ENCODE measurements around the gene STX18.
"Not testable (repeated sequence)": the region's sequence is repeated elsewhere in the genome, so short reads cannot be mapped to it uniquely, and the experiment has no call there.

Gene STX18

DNA sequence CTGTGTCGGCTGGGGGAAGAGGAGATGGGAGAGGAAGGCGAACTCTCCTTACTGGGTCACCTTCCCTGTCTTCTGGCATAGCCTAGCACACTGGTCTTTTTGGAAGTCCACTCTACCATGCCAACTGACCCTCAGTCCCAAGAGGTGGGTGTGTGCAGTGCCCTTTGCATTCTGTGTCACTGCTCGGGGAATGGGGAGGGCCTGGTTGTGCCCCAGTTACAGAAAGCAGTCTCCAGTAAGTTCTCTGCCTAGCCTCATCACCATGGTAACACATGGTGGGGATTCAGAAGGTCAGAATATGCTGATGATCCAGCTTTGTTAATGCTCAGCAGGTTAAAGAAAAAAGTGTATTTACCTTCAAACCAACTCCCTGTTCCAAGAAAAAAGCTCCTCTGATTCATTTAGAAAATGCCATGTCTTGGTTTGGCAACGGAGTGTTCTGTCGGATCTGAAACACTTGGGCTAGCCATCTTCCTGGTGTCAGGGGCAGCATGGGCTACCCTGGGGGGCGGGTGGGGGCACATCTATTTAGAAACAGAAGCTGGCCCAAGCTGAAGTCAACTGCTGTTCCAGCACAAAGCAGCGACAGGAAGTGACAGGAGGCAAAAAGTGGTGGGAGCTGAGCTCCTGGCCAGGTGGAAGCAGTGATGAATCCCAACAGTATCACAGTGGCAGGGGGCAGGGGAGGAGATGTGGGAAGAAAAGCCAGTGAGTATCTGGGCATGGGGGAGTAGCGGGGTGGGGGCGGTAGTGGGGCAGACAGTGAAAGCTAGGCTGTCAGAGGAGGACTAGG is 117.9 kb downstream of the STX18 start:
- Histone ChIP-seq H3K4me3 (ENCODE audit: low read depth in 1 of 2, low read length in 1 of 2) (no peak overlapping the region), H3K9me3 (no peaks in the 10 kb centered on the region), H3K27ac (no peak overlapping the region), H3K36me3 (peaks cover 78% of the 10 kb centered on the region), H3K4me1 (ENCODE audit: control insufficient read depth in 1 of 2, insufficient read depth in 1 of 2, low read depth in 1 of 2, low read length in 1 of 2) (no peaks in the 10 kb centered on the region), H3K27me3 (no peaks in the 10 kb centered on the region)
- TF ChIP-seq, protein P1, sequence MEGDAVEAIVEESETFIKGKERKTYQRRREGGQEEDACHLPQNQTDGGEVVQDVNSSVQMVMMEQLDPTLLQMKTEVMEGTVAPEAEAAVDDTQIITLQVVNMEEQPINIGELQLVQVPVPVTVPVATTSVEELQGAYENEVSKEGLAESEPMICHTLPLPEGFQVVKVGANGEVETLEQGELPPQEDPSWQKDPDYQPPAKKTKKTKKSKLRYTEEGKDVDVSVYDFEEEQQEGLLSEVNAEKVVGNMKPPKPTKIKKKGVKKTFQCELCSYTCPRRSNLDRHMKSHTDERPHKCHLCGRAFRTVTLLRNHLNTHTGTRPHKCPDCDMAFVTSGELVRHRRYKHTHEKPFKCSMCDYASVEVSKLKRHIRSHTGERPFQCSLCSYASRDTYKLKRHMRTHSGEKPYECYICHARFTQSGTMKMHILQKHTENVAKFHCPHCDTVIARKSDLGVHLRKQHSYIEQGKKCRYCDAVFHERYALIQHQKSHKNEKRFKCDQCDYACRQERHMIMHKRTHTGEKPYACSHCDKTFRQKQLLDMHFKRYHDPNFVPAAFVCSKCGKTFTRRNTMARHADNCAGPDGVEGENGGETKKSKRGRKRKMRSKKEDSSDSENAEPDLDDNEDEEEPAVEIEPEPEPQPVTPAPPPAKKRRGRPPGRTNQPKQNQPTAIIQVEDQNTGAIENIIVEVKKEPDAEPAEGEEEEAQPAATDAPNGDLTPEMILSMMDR (IDR thresholded peaks at IDR 0.05), result no peak

DNA sequence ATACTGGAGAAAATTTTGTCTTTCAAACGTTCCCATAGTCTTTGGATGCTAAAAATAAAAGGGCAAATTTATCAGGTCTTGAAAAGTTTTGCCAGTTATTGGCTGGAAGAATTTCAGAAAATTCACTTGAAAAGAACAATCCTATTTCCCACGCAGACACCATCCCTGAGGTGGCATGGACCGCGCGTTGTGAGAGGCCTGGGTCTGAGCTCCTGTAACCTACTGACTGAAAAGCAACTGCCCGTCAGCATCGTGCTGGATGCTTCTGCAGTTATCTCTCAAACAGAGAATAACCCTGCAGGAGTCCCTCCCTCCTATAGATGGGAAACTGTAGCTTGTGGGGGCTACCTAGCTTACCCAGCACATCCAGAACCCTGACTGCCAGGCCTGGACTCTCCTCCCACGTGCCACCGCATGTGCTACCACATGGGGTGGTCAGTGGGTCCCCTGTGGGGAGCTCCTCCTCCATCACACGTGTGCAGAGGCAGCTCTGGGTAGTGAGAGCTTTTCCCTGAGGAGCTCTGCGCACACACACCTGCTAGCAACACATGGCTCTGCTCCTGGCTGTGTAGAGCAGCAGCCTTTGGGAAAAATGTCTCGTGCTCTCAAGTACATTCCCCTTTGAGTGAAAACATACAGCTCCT is 118.9 kb downstream of the STX18 start:
- Histone ChIP-seq H3K9me3 (no peaks in the 10 kb centered on the region), H3K27ac (no peak overlapping the region), H3K4me1 (ENCODE audit: control insufficient read depth in 1 of 2, insufficient read depth in 1 of 2, low read depth in 1 of 2, low read length in 1 of 2) (no peaks in the 10 kb centered on the region), H3K27me3 (no peaks in the 10 kb centered on the region), H3K4me3 (ENCODE audit: low read depth in 1 of 2, low read length in 1 of 2) (no peak overlapping the region), H3K36me3 (peaks cover 78% of the 10 kb centered on the region)
- TF ChIP-seq, protein P1 (IDR thresholded peaks at IDR 0.05), result no peak

DNA sequence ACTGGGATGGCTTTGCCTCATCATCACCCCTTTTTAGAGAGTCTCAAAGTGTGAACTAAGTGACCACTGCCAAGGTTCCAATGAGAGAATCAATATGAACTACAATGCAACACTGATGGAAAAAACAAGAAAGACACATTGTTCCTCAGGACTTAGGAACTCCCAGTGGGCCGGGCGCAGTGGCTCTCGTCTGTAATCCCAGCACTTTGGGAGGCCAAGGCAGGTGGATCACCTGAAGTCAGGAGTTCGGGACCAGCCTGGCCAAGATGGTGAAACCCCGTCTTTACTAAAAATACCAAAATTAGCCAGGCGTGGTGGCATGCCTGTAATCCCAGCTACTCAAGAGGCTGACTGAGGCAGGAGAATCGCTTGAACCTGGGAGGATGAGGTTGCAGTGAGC is 119.7 kb downstream of the STX18 start:
- peaks cover 78% of the 10 kb centered on the region for H3K36me3 ChIP-seq
- not testable (repeated sequence) for H3K9me3 ChIP-seq; H3K27ac ChIP-seq; H3K27me3 ChIP-seq; H3K4me3 ChIP-seq (ENCODE audit: low read depth in 1 of 2, low read length in 1 of 2); H3K4me1 ChIP-seq (ENCODE audit: control insufficient read depth in 1 of 2, insufficient read depth in 1 of 2, low read depth in 1 of 2, low read length in 1 of 2)

DNA sequence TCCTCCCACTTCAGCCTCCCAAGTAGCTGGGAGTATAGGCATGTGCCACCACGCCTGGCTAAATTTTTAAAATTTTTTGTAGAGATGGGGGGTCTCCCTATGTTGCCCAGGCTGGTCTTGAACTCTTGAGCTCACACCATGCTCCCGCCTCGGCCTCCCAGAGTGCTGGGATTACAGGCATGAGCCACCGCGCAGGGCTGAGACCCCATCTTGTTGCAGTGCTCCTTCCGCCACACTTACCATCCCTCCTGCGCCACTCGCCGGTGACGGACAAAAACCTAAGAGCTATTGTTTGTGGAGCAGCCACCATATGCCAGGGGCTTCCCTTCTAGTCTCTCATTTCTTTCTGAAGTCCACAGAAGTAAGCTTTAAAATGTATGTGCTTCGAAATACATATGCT is 120.5 kb downstream of the STX18 start:
- no peaks in the 10 kb centered on the region for H3K27me3 ChIP-seq
- peaks cover 73% of the 10 kb centered on the region for H3K36me3 ChIP-seq
- no peak overlapping the region for H3K4me3 ChIP-seq (ENCODE audit: low read depth in 1 of 2, low read length in 1 of 2)
- no peaks in the 10 kb centered on the region for H3K4me1 ChIP-seq (ENCODE audit: control insufficient read depth in 1 of 2, insufficient read depth in 1 of 2, low read depth in 1 of 2, low read length in 1 of 2)
- no peak overlapping the region for H3K27ac ChIP-seq
- no peaks in the 10 kb centered on the region for H3K9me3 ChIP-seq
- TF ChIP-seq, protein P1 (IDR thresholded peaks at IDR 0.05), result no peak

DNA sequence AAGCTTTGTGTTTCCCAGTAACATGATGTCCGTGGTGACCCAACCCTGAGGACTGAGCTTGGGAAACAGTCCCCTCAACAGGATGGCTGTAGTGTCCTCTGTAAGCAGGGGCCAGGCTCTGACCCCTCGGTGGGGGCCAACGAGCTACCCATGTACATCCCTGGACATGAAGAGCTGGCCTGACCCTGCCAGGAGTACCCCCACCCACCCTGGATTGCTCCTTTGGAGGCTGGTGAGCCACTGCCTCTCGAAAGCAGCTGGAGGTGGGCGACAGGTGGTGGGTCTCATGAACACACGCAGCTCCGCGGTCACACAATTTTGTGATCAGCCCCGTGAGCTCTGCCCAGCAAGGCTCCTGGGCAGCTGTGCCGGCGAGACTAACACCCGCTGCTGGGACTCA is 121.4 kb downstream of the STX18 start:
- Histone ChIP-seq H3K4me1 (ENCODE audit: control insufficient read depth in 1 of 2, insufficient read depth in 1 of 2, low read depth in 1 of 2, low read length in 1 of 2) (no peaks in the 10 kb centered on the region), H3K27ac (no peak overlapping the region), H3K4me3 (ENCODE audit: low read depth in 1 of 2, low read length in 1 of 2) (no peak overlapping the region), H3K36me3 (peaks cover 73% of the 10 kb centered on the region), H3K27me3 (no peaks in the 10 kb centered on the region), H3K9me3 (no peaks in the 10 kb centered on the region)
- TF ChIP-seq, protein P1 (IDR thresholded peaks at IDR 0.05), result no peak

DNA sequence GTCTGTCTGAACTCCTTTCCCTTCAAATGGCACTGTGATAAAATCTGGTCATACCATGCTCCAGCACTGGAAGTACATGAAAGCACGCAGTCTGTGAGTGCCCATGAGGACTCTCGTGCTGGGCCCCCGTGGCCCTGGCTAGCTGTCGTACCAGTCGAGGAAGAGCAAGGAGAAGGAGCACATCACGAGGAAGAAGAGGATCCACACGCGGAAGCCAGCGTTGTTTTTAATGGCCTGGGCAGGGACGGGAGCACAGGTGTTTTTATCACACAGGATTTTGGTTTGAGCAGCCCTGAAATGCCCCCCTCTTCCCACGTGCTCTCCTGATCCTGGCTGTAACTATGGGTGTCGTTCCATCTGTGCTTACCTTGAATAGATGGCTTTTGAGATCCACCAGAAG is 122.0 kb downstream of the STX18 start:
- Histone ChIP-seq H3K27me3 (no peaks in the 10 kb centered on the region), H3K4me3 (ENCODE audit: low read depth in 1 of 2, low read length in 1 of 2) (no peak overlapping the region), H3K4me1 (ENCODE audit: control insufficient read depth in 1 of 2, insufficient read depth in 1 of 2, low read depth in 1 of 2, low read length in 1 of 2) (no peaks in the 10 kb centered on the region), H3K36me3 (peaks cover 70% of the 10 kb centered on the region), H3K27ac (no peak overlapping the region), H3K9me3 (no peaks in the 10 kb centered on the region)
- TF ChIP-seq, protein P1 (IDR thresholded peaks at IDR 0.05), result no peak

All from neutrophil (primary cell).